Measurements from ENCODE around the gene HS6ST2. TPM values are rescaled to one million over a fixed set of nuclear protein-coding genes. Genes with fewer than 3 reads are reported as not detected.

The HS6ST2 gene
- total and polyA plus RNA-seq, 9 of the 15 experiments (the other 6 are each of a cell fraction or from before 2014, with no cell fraction given): not detected

DNA sequence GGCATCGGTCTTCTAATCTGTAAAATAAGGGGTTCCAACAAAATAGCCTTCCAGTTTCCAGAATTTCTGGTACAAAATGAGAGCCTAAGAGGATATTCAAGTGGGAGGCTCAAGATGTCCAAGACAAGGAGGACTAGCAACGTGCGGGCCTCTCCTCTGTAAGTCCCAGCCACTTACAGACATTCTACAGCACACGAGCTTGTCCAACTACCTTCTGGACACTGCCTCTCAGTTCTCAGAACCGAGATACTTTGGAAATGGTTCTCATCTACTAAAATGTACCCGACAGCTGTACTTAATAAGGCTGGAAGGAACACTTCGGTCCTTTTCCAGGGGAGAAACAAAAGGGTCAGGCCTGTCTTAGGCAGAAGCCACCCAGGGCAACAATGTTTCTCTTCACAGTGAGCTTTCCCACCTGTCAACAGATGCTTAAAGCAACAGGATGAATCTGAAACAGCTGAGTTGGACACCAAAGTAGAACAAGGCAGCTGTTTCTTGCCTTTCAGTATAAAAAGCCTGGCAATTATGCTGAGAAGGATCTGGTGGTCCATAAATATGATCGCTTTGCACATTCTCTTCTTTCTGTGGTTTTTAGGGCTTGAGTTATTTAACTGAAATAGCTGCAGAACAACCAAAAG lies 127.0 kb downstream of the HS6ST2 start:
- no peak overlapping the region for H2AFZ ChIP-seq (ENCODE audit: low read depth, low read length)
- no peak overlapping the region for H3K27ac ChIP-seq (ENCODE audit: extremely low read depth, low read depth, low read length)
- no peaks in the 10 kb centered on the region for H3K27me3 ChIP-seq (ENCODE audit: control insufficient read depth in 2 of 2, insufficient read depth in 2 of 2, low read length in 2 of 2)
- CTCF ChIA-PET (ENCODE audit: low intra/inter-chr PET ratio): no interaction called here
- H3K4me2 ChIP-seq (ENCODE audit: insufficient read depth, low read length): no peak overlapping the region
- no peak overlapping the region for H3K4me3 ChIP-seq
- 0% methylated on average over 8 of the region's 8 CpGs for WGBS (ENCODE audit: insufficient coverage, low coverage, missing lambda C conversion rate)
- BruUV-seq (replicated peaks): no TSS peak
- H3K79me2 ChIP-seq (ENCODE audit: control insufficient read depth, insufficient read depth, low read length): no peaks in the 10 kb centered on the region
- TF ChIP-seq HDAC6 (IDR thresholded peaks at IDR 0.05; ENCODE audit: low read depth, low read length) (no peak), TCF7 (IDR thresholded peaks at IDR 0.05; ENCODE audit: borderline replicate concordance) (no peak), SLC30A9 (CRISPR knock-in tag; IDR thresholded peaks at IDR 0.05) (no peak), TCF3 (CRISPR knock-in tag; IDR thresholded peaks at IDR 0.05) (no peak), SUPT5H (IDR thresholded peaks at IDR 0.05) (no peak), SRSF9 (IDR thresholded peaks at IDR 0.05; ENCODE audit: borderline replicate concordance, low read depth, low read length) (no peak), BRF1 (IDR thresholded peaks at IDR 0.05; ENCODE audit: borderline replicate concordance, extremely low read depth, insufficient read length) (no peak), MAZ (CRISPR knock-in tag; conservative IDR thresholded peaks at IDR 0.05 in 1 of 2, IDR thresholded peaks at IDR 0.05 in 1 of 2) (no peak), SMAD1 (IDR thresholded peaks at IDR 0.05; ENCODE audit: low read depth, low read length, partially characterized antibody) (no peak), ARID2 (IDR thresholded peaks at IDR 0.05) (no peak), RBM25 (IDR thresholded peaks at IDR 0.05; ENCODE audit: low read depth, low read length, severe bottlenecking) (no peak), ZNF263 (CRISPR knock-in tag; IDR thresholded peaks at IDR 0.05; ENCODE audit: borderline replicate concordance) (no peak), POLR2AphosphoS5 (IDR thresholded peaks at IDR 0.05; ENCODE audit: control insufficient read depth, insufficient read depth, low read depth, low read length) (no peak), NONO (IDR thresholded peaks at IDR 0.05; ENCODE audit: low read depth in 2 of 2, low read length in 1 of 2) (no peak)
- TF ChIP-seq, protein P1, sequence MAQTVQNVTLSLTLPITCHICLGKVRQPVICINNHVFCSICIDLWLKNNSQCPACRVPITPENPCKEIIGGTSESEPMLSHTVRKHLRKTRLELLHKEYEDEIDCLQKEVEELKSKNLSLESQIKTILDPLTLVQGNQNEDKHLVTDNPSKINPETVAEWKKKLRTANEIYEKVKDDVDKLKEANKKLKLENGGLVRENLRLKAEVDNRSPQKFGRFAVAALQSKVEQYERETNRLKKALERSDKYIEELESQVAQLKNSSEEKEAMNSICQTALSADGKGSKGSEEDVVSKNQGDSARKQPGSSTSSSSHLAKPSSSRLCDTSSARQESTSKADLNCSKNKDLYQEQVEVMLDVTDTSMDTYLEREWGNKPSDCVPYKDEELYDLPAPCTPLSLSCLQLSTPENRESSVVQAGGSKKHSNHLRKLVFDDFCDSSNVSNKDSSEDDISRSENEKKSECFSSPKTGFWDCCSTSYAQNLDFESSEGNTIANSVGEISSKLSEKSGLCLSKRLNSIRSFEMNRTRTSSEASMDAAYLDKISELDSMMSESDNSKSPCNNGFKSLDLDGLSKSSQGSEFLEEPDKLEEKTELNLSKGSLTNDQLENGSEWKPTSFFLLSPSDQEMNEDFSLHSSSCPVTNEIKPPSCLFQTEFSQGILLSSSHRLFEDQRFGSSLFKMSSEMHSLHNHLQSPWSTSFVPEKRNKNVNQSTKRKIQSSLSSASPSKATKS (CRISPR knock-in tag; IDR thresholded peaks at IDR 0.05): no peak
- TF ChIP-seq, protein P2, sequence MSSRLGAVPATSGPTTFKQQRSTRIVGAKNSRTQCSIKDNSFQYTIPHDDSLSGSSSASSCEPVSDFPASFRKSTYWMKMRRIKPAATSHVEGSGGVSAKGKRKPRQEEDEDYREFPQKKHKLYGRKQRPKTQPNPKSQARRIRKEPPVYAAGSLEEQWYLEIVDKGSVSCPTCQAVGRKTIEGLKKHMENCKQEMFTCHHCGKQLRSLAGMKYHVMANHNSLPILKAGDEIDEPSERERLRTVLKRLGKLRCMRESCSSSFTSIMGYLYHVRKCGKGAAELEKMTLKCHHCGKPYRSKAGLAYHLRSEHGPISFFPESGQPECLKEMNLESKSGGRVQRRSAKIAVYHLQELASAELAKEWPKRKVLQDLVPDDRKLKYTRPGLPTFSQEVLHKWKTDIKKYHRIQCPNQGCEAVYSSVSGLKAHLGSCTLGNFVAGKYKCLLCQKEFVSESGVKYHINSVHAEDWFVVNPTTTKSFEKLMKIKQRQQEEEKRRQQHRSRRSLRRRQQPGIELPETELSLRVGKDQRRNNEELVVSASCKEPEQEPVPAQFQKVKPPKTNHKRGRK (tag; IDR thresholded peaks at IDR 0.05): no peak
- POLR2A ChIA-PET: interaction anchor here (1.0 kb wide), 1 partner anchor 10 kb away, joined by 3 read pairs; no protein-coding TSS in a partner anchor
- in situ Hi-C loops (cut with MboI): no loop called here
- intact Hi-C loops (cut with micrococcal nuclease): no loop called here
- no peaks in the 10 kb centered on the region for H4K20me1 ChIP-seq (replicated peaks; ENCODE audit: control insufficient read depth, insufficient read depth, low read length)
- H3K4me1 ChIP-seq (replicated peaks in 1 of 2; ENCODE audit: control insufficient read depth in 2 of 2, insufficient read depth in 2 of 2, low read length in 2 of 2): no peaks in the 10 kb centered on the region
- H3K9ac ChIP-seq (ENCODE audit: insufficient read depth in 1 of 2, low read depth in 2 of 2, low read length in 2 of 2): no peak overlapping the region
- no peaks in the 10 kb centered on the region for H3K9me1 ChIP-seq (ENCODE audit: control insufficient read depth, insufficient read depth, low read length)
- H3K36me3 ChIP-seq (ENCODE audit: control insufficient read depth, insufficient read depth, low read length): no peaks in the 10 kb centered on the region
- no peak for FAIRE-seq
- H3K9me3 ChIP-seq (replicated peaks; ENCODE audit: control insufficient read depth, insufficient read depth, low read depth, low read length): no peaks in the 10 kb centered on the region
- no peak for DNase-seq (ENCODE audit: extremely low read depth in 1 of 4, low spot score in 3 of 4)
- ATAC-seq: no peak

Data from K562 (cell line).